Measurements from ENCODE around the gene OR10A2. TPM values are rescaled to one million over a fixed set of nuclear protein-coding genes. Genes with fewer than 3 reads are reported as not detected.

Gene OR10A2
- total and polyA plus RNA-seq, 2 donors from 2014 or later: not detected

GRCh38 chr11:6911378-6911777 lies 48.5 kb downstream of the OR10A2 start:
- Histone ChIP-seq H3K9ac (ENCODE audit: low read length in 3 of 3) (no peak overlapping the region), H3K9me3 (ENCODE audit: control insufficient read depth in 2 of 3, insufficient read depth in 1 of 3, low read length in 3 of 3) (no peaks in the 10 kb centered on the region), H3K36me3 (ENCODE audit: control insufficient read depth in 2 of 3, insufficient read depth in 3 of 3, low read length in 3 of 3) (no peaks in the 10 kb centered on the region), H3K4me3 (ENCODE audit: low read length in 3 of 3) (no peak overlapping the region), H3K27me3 (ENCODE audit: control insufficient read depth, insufficient read depth, low read length) (no peaks in the 10 kb centered on the region), H3K27ac (ENCODE audit: low read depth in 2 of 2, low read length in 2 of 2) (no peak overlapping the region), H3K4me1 (ENCODE audit: control insufficient read depth in 2 of 3, insufficient read depth in 2 of 3, low read depth in 1 of 3, low read length in 3 of 3) (no peaks in the 10 kb centered on the region)
- FAIRE-seq (no peak), DNase-seq (no peak)
- intact Hi-C loops (cut with DNase I): no loop called here
- TF ChIP-seq, protein P1, sequence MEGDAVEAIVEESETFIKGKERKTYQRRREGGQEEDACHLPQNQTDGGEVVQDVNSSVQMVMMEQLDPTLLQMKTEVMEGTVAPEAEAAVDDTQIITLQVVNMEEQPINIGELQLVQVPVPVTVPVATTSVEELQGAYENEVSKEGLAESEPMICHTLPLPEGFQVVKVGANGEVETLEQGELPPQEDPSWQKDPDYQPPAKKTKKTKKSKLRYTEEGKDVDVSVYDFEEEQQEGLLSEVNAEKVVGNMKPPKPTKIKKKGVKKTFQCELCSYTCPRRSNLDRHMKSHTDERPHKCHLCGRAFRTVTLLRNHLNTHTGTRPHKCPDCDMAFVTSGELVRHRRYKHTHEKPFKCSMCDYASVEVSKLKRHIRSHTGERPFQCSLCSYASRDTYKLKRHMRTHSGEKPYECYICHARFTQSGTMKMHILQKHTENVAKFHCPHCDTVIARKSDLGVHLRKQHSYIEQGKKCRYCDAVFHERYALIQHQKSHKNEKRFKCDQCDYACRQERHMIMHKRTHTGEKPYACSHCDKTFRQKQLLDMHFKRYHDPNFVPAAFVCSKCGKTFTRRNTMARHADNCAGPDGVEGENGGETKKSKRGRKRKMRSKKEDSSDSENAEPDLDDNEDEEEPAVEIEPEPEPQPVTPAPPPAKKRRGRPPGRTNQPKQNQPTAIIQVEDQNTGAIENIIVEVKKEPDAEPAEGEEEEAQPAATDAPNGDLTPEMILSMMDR (IDR thresholded peaks at IDR 0.05; ENCODE audit: borderline replicate concordance, extremely low read depth, insufficient read depth): no peak

DNA sequence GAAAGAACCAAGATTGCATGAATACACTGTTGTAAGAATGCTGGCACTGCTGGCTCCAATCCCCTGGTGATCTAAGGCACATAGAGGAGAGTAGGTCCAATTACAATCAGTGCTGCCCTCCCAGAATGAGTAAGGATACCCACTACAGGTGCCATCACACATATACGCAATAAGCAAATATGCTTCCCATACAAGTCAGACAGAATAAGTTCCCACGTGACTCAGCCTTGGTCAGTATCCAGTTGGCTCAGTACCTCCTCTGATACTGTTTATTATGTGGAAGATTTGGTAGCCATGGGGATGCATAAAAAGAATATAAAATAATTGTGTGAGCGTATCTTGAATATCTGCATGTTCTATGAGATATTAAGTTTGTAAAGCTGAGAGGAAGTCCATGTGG lies 49.1 kb downstream of the OR10A2 start:
- Histone ChIP-seq H3K36me3 (ENCODE audit: control insufficient read depth in 2 of 3, insufficient read depth in 3 of 3, low read length in 3 of 3) (no peaks in the 10 kb centered on the region), H3K9me3 (ENCODE audit: control insufficient read depth in 2 of 3, insufficient read depth in 1 of 3, low read length in 3 of 3) (no peaks in the 10 kb centered on the region), H3K9ac (ENCODE audit: low read length in 3 of 3) (no peak overlapping the region), H3K27me3 (ENCODE audit: control insufficient read depth, insufficient read depth, low read length) (no peaks in the 10 kb centered on the region), H3K4me3 (ENCODE audit: low read length in 3 of 3) (no peak overlapping the region), H3K4me1 (ENCODE audit: control insufficient read depth in 2 of 3, insufficient read depth in 2 of 3, low read depth in 1 of 3, low read length in 3 of 3) (no peaks in the 10 kb centered on the region), H3K27ac (ENCODE audit: low read depth in 2 of 2, low read length in 2 of 2) (no peak overlapping the region)
- no peak for FAIRE-seq
- TF ChIP-seq, protein P1 (IDR thresholded peaks at IDR 0.05; ENCODE audit: borderline replicate concordance, extremely low read depth, insufficient read depth): no peak
- no peak for DNase-seq
- intact Hi-C loops (cut with DNase I): no loop called here

DNA sequence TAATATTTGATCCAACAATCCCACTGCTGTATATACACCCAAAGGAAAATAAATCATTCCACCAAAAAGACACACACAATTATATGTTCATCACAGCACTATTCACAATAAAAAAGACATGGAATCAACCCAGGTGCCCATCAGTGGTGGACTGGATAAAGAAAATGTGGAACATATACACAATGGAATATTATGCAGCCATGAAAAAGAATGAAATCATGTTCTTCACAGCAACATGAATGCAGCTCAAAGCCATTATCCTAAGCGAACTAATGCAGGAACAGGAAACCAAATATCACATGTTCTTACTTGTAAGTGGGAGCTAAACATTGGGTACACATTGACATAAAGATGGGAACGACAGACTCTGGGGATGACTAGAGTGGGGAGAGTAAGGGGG lies 56.8 kb downstream of the OR10A2 start:
- no peaks in the 10 kb centered on the region for H3K36me3 ChIP-seq (ENCODE audit: control insufficient read depth in 2 of 3, insufficient read depth in 3 of 3, low read length in 3 of 3)
- TF ChIP-seq, protein P1 (IDR thresholded peaks at IDR 0.05; ENCODE audit: borderline replicate concordance, extremely low read depth, insufficient read depth): no peak
- H3K9me3 ChIP-seq (ENCODE audit: control insufficient read depth in 2 of 3, insufficient read depth in 1 of 3, low read length in 3 of 3): no peaks in the 10 kb centered on the region
- no peaks in the 10 kb centered on the region for H3K27me3 ChIP-seq (ENCODE audit: control insufficient read depth, insufficient read depth, low read length)
- FAIRE-seq (no peak), DNase-seq (no peak)
- no peak overlapping the region for H3K4me3 ChIP-seq (ENCODE audit: low read length in 3 of 3)
- no peak overlapping the region for H3K9ac ChIP-seq (ENCODE audit: low read length in 3 of 3)
- intact Hi-C loops (cut with DNase I): no loop called here
- no peak overlapping the region for H3K27ac ChIP-seq (ENCODE audit: low read depth in 2 of 2, low read length in 2 of 2)
- H3K4me1 ChIP-seq (ENCODE audit: control insufficient read depth in 2 of 3, insufficient read depth in 2 of 3, low read depth in 1 of 3, low read length in 3 of 3): no peaks in the 10 kb centered on the region

GRCh38 chr11:6920702-6921101 lies 57.8 kb downstream of the OR10A2 start, which contains the start of gene OR2D3:
OR2D3 (plus strand) TSS chr11:6921002; CDS start chr11:6921002, 0 bp downstream.
- no peak within 1 kb of the TSS for H3K4me3 ChIP-seq (ENCODE audit: low read length in 3 of 3)
- H3K36me3 ChIP-seq (ENCODE audit: control insufficient read depth in 2 of 3, insufficient read depth in 3 of 3, low read length in 3 of 3): no peaks in the 10 kb centered on the region
- no peaks in the 10 kb centered on the region for H3K9me3 ChIP-seq (ENCODE audit: control insufficient read depth in 2 of 3, insufficient read depth in 1 of 3, low read length in 3 of 3)
- FAIRE-seq: no peak
- no peak within 1 kb of the TSS for H3K9ac ChIP-seq (ENCODE audit: low read length in 3 of 3)
- no peak for DNase-seq
- intact Hi-C loops (cut with DNase I): no loop called here
- H3K27me3 ChIP-seq (ENCODE audit: control insufficient read depth, insufficient read depth, low read length): no peaks in the 10 kb centered on the region
- no peaks in the 10 kb centered on the region for H3K4me1 ChIP-seq (ENCODE audit: control insufficient read depth in 2 of 3, insufficient read depth in 2 of 3, low read depth in 1 of 3, low read length in 3 of 3)
- no peak within 1 kb of the TSS for H3K27ac ChIP-seq (ENCODE audit: low read depth in 2 of 2, low read length in 2 of 2)
- TF ChIP-seq, protein P1 (IDR thresholded peaks at IDR 0.05; ENCODE audit: borderline replicate concordance, extremely low read depth, insufficient read depth): no peak
